ENCODE results near the gene GAREM1. TPM values are rescaled to one million over a fixed set of nuclear protein-coding genes. Genes with fewer than 3 reads are reported as not detected.

The GAREM1 gene
- total and polyA plus RNA-seq, 2 of the 8 experiments (the other 6 are each of a cell fraction or from before 2014, with no cell fraction given), result 3.6 to 9.2 TPM

DNA sequence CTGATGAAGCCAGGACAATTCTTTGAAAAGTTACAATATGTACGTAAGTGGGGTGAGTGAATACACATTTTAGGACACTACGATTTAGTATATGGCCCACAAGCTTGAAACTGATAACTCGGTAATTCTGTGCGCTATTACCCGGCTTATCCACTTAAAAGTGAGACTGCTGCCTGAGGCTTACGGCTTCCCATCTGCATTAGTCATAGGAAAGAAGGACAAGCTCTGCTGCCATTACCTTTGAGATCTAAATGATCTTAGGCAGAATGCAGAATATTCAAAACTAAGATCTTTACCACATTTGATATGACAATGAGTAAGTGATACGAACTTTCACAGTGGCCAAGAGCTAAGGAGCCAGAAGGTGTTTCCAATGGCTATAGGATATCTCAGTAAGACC lies 133.3 kb downstream of the GAREM1 start (continued):
- TF ChIP-seq CHD7 (IDR thresholded peaks at IDR 0.05; ENCODE audit: insufficient replicate concordance, low read length), result no peak

Measured in H1 (cell line).